ENCODE data around the gene KLC1. TPM values are rescaled to one million over a fixed set of nuclear protein-coding genes. Genes with fewer than 3 reads are reported as not detected.

KLC1 gene
- total RNA-seq (ENCODE audit: unreplicated experiment), result 975 TPM
- long read RNA-seq, full-length matches to known transcripts, result 81 of 299 reads
- long read RNA-seq, partial matches to known transcripts, result 24 of 299 reads
- long read RNA-seq, other reads (novel, unspliced or antisense), result 194 of 299 reads

- H3K4me1 Mint-ChIP-seq (ENCODE audit: low read depth, unreplicated experiment), result peaks cover 24% of the 10 kb centered on the region
- H3K4me3 Mint-ChIP-seq (ENCODE audit: unreplicated experiment), result peak within 1 kb of the TSS; percentile 97
- TF ChIP-seq, protein P1, sequence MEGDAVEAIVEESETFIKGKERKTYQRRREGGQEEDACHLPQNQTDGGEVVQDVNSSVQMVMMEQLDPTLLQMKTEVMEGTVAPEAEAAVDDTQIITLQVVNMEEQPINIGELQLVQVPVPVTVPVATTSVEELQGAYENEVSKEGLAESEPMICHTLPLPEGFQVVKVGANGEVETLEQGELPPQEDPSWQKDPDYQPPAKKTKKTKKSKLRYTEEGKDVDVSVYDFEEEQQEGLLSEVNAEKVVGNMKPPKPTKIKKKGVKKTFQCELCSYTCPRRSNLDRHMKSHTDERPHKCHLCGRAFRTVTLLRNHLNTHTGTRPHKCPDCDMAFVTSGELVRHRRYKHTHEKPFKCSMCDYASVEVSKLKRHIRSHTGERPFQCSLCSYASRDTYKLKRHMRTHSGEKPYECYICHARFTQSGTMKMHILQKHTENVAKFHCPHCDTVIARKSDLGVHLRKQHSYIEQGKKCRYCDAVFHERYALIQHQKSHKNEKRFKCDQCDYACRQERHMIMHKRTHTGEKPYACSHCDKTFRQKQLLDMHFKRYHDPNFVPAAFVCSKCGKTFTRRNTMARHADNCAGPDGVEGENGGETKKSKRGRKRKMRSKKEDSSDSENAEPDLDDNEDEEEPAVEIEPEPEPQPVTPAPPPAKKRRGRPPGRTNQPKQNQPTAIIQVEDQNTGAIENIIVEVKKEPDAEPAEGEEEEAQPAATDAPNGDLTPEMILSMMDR (IDR thresholded peaks at IDR 0.05; ENCODE audit: partially characterized antibody, unreplicated experiment), result no peak
- H3K9me3 Mint-ChIP-seq (ENCODE audit: unreplicated experiment), result peaks cover 12% of the 10 kb centered on the region
- peak; percentile 90 for DNase-seq
- no peaks in the 10 kb centered on the region for H3K36me3 Mint-ChIP-seq (ENCODE audit: unreplicated experiment)
- peak within 1 kb of the TSS; percentile 96 for H3K27ac Mint-ChIP-seq (ENCODE audit: unreplicated experiment)
- peaks cover 12% of the 10 kb centered on the region for H3K27me3 Mint-ChIP-seq (ENCODE audit: unreplicated experiment)
Measured at GRCh38 chr14:103628684-103629502, at the start of gene KLC1. Gene KLC1 (plus strand): TSS chr14:103629211. CDS start chr14:103654565, 25,354 bp downstream.

DNA sequence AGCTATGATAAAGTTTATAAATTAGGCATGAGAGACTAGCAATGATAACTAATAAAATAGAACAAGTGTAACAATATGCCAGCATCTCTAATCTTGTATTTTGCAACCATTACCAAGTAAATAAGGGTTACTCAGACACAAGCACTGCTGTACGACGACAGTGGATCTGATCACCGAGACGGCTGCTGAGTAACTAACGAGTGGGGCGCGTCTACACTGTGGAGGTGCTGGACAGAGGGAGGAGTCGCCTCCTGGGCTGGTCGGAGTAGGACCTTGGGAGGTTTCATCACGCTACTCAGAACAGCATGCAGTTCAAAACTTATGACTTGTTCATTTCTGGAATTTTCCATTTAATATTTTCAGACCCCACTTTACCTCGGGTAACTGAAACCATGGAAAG is 47.8 kb upstream of the KLC1 start:
- H3K36me3 Mint-ChIP-seq (ENCODE audit: unreplicated experiment), result peaks cover 5% of the 10 kb centered on the region
- no peak overlapping the region for H3K4me3 Mint-ChIP-seq (ENCODE audit: unreplicated experiment)
- DNase-seq, result no peak
- H3K27me3 Mint-ChIP-seq (ENCODE audit: unreplicated experiment), result peaks cover 5% of the 10 kb centered on the region
- peaks cover 3% of the 10 kb centered on the region for H3K9me3 Mint-ChIP-seq (ENCODE audit: unreplicated experiment)
- TF ChIP-seq, protein P1 (IDR thresholded peaks at IDR 0.05; ENCODE audit: partially characterized antibody, unreplicated experiment), result no peak
- peaks cover 13% of the 10 kb centered on the region for H3K4me1 Mint-ChIP-seq (ENCODE audit: low read depth, unreplicated experiment)
- H3K27ac Mint-ChIP-seq (ENCODE audit: unreplicated experiment), result no peak overlapping the region

DNA sequence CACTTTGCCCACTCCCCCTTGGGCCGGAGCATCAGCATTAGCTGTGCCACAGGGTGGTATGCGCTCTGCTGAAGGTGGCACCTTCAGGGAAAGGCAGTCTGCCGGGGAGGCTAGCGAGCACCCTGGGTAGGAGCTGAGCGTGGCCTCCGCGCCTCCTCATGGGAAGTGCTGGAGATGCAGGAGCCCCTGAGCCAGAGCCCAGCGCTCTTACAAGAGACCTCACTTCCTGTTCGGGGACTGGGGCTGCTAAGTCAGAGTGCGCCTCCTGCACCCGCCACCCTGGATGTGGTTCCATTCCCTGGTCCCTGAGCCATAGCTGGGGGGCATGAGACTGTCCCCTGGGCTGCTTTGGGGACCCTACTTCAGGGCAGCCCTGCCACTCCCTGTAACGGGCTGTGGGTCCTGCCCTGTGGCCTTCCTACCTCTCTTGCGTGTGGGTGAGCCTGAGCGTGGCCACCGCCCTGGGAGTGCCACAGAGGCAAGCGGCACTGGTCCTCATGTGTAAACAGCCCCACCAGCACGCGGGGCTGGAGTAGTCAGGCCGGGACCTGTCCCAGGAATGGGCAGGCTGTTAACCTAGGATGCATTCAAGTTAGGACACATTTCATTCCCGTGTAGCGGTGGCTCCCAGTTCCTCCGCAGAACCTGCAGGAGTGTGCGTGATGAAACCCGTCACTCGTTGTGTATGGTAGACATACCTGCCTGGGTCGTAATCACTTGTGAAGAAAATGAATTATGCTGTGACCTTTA is 46.9 kb upstream of the KLC1 start:
- no peak for DNase-seq
- peaks cover 5% of the 10 kb centered on the region for H3K27me3 Mint-ChIP-seq (ENCODE audit: unreplicated experiment)
- no peak overlapping the region for H3K4me3 Mint-ChIP-seq (ENCODE audit: unreplicated experiment)
- TF ChIP-seq, protein P1 (IDR thresholded peaks at IDR 0.05; ENCODE audit: partially characterized antibody, unreplicated experiment), result no peak
- H3K27ac Mint-ChIP-seq (ENCODE audit: unreplicated experiment), result no peak overlapping the region
- peaks cover 6% of the 10 kb centered on the region for H3K4me1 Mint-ChIP-seq (ENCODE audit: low read depth, unreplicated experiment)
- H3K9me3 Mint-ChIP-seq (ENCODE audit: unreplicated experiment), result peaks cover 2% of the 10 kb centered on the region
- H3K36me3 Mint-ChIP-seq (ENCODE audit: unreplicated experiment), result peaks cover 5% of the 10 kb centered on the region

DNA sequence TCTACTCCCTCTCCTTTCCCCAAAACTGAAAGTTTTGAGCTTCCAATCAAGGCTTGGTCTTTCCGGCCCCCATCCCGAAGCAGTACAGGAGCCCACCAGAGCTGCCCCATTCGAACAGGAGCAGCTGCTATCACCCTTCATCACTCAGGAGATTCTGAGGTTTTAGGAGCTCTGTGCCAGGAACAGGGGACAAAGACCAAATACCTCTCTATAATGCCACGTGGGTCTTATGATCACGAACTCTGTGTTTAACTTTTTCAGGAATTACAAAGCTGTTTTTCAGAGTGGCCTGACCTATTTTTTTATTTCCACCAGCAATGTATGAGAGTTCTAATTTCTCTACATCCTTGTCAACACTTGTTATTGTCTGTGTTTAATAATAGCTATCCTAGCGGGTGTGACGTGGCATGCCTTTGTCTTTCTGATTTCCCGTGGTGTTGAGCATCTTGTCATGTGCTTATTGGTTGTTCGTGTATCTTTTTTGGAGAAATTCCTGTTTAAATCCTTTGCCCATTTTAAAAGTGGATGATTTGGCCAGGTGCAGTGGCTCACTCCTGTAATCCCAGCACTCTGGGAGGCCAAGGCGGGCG is 44.6 kb upstream of the KLC1 start:
- no peak for DNase-seq
- H3K4me3 Mint-ChIP-seq (ENCODE audit: unreplicated experiment), result no peak overlapping the region
- TF ChIP-seq, protein P1 (IDR thresholded peaks at IDR 0.05; ENCODE audit: partially characterized antibody, unreplicated experiment), result no peak
- no peak overlapping the region for H3K27ac Mint-ChIP-seq (ENCODE audit: unreplicated experiment)
- H3K27me3 Mint-ChIP-seq (ENCODE audit: unreplicated experiment), result no peaks in the 10 kb centered on the region
- H3K4me1 Mint-ChIP-seq (ENCODE audit: low read depth, unreplicated experiment), result no peaks in the 10 kb centered on the region
- peaks cover 5% of the 10 kb centered on the region for H3K36me3 Mint-ChIP-seq (ENCODE audit: unreplicated experiment)
- H3K9me3 Mint-ChIP-seq (ENCODE audit: unreplicated experiment), result no peaks in the 10 kb centered on the region

Data from glutamatergic neuron (in vitro differentiated cells).